Stomach smooth muscle (tissue), 2 donors: ENCODE measurements around the gene CLCN7.

Experiments
- H3K27ac ChIP-seq: one replicate; pipeline ENCODE4 v1.7.0; 2013; ENCODE audit warnings: mild to moderate bottlenecking, low read length, inconsistent platforms
- H3K27me3 ChIP-seq, 2 donors: one replicate each; pipeline ENCODE4 v1.7.0; 2013; ENCODE audit warnings: low read length in 2 of 2; ENCODE audit not compliant: insufficient read depth in 2 of 2, control insufficient read depth in 1 of 2
- H3K36me3 ChIP-seq, 2 donors: one replicate each; pipeline ENCODE4 v1.7.0; 2013; ENCODE audit warnings: low read length in 2 of 2; ENCODE audit not compliant: control insufficient read depth in 2 of 2, insufficient read depth in 2 of 2
- H3K4me1 ChIP-seq: one replicate; pipeline ENCODE4 v1.7.0; 2013; ENCODE audit warnings: low read length; ENCODE audit not compliant: control insufficient read depth, insufficient read depth
- H3K4me3 ChIP-seq, 2 donors: one replicate each; pipeline ENCODE4 v1.7.0; 2013; ENCODE audit warnings: low read length in 2 of 2
- H3K9ac ChIP-seq, 2 donors: one replicate each; pipeline ENCODE4 v1.7.0; 2013; ENCODE audit warnings: low read length in 2 of 2, mild to moderate bottlenecking in 1 of 2
- H3K9me3 ChIP-seq, 2 donors: one replicate each; pipeline ENCODE4 v1.7.0; 2013; ENCODE audit warnings: low read length in 2 of 2; ENCODE audit not compliant: control insufficient read depth in 2 of 2
- donor health status: healthy.
- donor health status: Pancreatic carcinoma.

Gene CLCN7

DNA sequence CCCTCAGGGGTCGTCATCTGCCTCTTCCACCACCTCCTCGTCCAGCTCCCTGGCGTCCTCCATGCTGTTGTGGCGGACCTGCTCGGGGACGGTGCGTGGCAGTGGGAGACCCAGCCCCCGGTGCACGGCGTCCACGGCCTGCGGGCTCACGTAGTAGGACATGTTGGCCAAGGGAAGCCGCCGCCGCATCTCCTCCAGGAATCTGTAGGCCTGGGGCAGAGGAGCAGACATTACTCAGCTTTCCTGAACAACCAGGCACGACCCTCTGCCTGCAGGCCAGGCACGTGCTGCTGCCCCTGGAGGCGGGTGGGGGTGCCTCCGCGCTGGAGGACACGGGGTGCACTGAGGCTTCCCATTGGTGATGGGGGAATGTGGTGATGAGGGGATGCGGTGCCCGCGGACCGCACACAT lies 36.1 kb upstream of the CLCN7 start:
- H3K4me1 ChIP-seq, result peaks cover 22% of the 10 kb centered on the region
- H3K27ac ChIP-seq, result no peak overlapping the region
- H3K4me3 ChIP-seq, result no peak overlapping the region
- H3K9me3 ChIP-seq, result peaks cover 0 to 3% of the 10 kb centered on the region in 2 donors
- H3K27me3 ChIP-seq, result no peaks in the 10 kb centered on the region
- H3K36me3 ChIP-seq, result peaks cover 3% of the 10 kb centered on the region in 2 donors
- no peak overlapping the region for H3K9ac ChIP-seq

GRCh38 chr16:1510272-1510671 lies 35.4 kb upstream of the CLCN7 start:
- H3K27ac ChIP-seq, result peak overlapping the region; percentile 18
- peaks cover 0 to 3% of the 10 kb centered on the region in 2 donors for H3K9me3 ChIP-seq
- peaks cover 3% of the 10 kb centered on the region in 2 donors for H3K36me3 ChIP-seq
- H3K4me1 ChIP-seq, result peaks cover 22% of the 10 kb centered on the region
- H3K9ac ChIP-seq, result no peak overlapping the region
- H3K4me3 ChIP-seq, result peak overlapping the region in 1 of 2 donors; percentile 15
- H3K27me3 ChIP-seq, result no peaks in the 10 kb centered on the region

DNA sequence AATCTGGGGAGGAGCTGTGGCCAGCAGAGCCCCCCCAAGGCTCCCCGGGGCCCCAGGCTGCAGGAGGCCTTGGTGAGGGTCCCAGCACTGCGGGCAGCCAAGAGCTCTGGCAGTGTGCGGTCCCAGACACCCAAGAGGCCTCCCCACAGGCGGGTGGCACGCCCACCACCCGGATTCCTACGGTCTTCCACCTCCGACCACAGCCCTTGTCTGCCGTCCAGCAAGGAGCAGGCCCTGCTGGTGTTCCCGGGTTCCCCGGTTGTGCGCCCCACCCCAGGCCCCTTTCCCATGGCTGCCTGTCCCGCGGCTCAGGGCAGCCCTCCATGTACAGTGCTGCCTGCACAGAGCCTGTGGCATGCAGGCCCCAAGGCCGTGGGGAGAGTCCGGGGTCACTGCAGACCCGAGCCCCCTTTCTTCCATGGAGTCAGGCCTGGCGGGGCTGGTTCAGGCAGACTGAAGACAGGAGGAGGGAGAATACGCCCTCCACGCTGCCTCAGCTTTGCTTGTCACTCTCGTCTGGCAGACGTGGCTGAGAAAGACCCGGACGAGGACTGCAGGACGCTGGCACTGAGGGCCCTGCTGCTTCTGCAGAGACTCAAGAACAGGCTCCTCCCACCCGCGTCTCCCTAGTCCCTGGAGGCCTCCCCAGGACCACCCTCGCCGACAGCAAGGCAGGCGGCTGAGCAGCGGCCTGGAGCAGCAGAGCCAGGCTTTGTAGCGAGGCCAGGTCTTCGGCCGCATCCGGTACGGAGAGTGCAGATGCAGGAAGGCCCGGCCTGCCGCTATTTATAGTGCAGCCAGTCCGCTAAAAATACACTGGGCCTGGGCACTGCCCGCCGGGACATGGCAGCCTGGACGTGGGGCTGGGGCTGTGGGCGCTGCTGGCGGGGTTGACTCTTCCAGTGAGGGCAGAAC lies 34.7 kb upstream of the CLCN7 start:
- Histone ChIP-seq H3K9ac (no peak overlapping the region), H3K4me3 (peak overlapping the region in 1 of 2 donors; percentile 15), H3K27me3 (no peaks in the 10 kb centered on the region), H3K4me1 (peaks cover 22% of the 10 kb centered on the region), H3K27ac (peak overlapping the region; percentile 31), H3K9me3 (peaks cover 0 to 3% of the 10 kb centered on the region in 2 donors), H3K36me3 (peaks cover 3 to 5% of the 10 kb centered on the region in 2 donors)

- H3K4me1 ChIP-seq, result peaks cover 22% of the 10 kb centered on the region
- no peak overlapping the region for H3K9ac ChIP-seq
- peak overlapping the region; percentile 37 for H3K27ac ChIP-seq
- H3K36me3 ChIP-seq, result peaks cover 0 to 5% of the 10 kb centered on the region in 2 donors
- no peaks in the 10 kb centered on the region for H3K9me3 ChIP-seq
- no peak overlapping the region for H3K4me3 ChIP-seq
- H3K27me3 ChIP-seq, result no peaks in the 10 kb centered on the region
Observed at GRCh38 chr16:1508494-1509187, 33.8 kb upstream of the CLCN7 start.

GRCh38 chr16:1506494-1507213 lies 31.8 kb upstream of the CLCN7 start:
- Histone ChIP-seq H3K27me3 (no peaks in the 10 kb centered on the region), H3K36me3 (peaks cover 9 to 18% of the 10 kb centered on the region in 2 donors), H3K9ac (no peak overlapping the region), H3K27ac (no peak overlapping the region), H3K4me3 (no peak overlapping the region), H3K9me3 (no peaks in the 10 kb centered on the region), H3K4me1 (peaks cover 22% of the 10 kb centered on the region)

DNA sequence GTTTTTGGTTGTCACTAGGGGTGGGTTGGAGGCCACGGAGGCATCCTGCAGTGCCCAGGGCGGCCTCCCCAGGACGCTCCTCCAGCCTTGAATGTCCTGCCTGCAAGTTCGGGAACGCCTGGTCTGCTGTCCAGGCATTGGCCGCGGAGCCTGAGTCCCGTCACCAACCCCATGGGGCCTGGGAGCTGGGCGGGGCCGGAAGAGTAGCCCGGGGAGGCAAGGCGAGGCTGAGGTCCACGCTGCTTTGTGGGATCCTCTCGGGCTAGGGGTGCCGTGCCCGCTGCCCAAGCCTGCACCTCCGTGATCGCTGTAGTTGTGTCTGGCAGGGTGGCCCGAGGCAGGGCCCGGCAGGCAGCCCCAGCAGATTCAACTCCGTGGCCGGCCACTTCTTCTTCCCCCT lies 31.1 kb upstream of the CLCN7 start:
- H3K4me1 ChIP-seq, result peaks cover 22% of the 10 kb centered on the region
- H3K9ac ChIP-seq, result no peak overlapping the region
- no peak overlapping the region for H3K27ac ChIP-seq
- no peaks in the 10 kb centered on the region for H3K27me3 ChIP-seq
- H3K36me3 ChIP-seq, result peaks cover 13 to 22% of the 10 kb centered on the region in 2 donors
- H3K9me3 ChIP-seq, result no peaks in the 10 kb centered on the region
- no peak overlapping the region for H3K4me3 ChIP-seq

DNA sequence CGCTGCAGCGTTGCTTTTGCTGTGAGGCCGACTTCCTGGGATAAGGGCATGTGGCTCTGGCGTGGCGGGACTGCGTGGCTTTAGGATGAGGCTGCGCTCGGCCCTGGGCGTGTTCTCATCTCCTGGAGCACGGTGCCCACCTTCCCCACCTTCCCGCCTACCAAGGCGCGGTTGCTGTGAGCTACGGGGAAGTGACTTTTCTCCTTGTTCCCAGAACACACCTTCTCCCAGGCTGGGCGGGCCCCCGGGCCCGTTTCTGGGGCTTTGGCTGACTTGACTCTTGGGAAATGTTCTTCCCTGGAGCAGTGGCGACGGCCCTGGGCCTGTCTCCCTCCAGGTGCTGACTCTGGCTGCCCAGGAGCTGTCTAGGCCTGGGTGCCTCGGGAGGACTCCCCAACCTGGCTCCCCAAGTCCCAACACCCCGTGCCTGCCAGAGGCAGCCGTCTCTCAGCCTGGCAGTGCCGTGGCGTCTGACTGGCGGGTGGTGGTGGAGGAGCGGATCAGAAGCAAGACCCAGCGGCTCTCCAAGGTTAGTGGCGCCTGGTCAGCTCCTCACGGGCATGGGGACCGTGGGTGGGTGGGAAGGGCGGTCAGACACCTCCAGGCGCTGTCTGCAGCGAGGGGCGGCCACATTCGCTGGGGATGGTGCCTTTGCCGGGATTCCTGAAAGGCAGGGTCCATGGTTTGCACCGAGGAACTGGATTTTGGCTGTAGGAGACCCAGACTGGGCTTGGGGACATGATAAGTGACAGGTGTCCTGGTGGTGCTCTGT lies 30.4 kb upstream of the CLCN7 start:
- peaks cover 17% of the 10 kb centered on the region for H3K4me1 ChIP-seq
- peaks cover 13 to 25% of the 10 kb centered on the region in 2 donors for H3K36me3 ChIP-seq
- no peak overlapping the region for H3K4me3 ChIP-seq
- H3K9ac ChIP-seq, result no peak overlapping the region
- no peaks in the 10 kb centered on the region for H3K9me3 ChIP-seq
- no peak overlapping the region for H3K27ac ChIP-seq
- no peaks in the 10 kb centered on the region for H3K27me3 ChIP-seq

GRCh38 chr16:1503110-1503955 lies 28.5 kb upstream of the CLCN7 start:
- Histone ChIP-seq H3K9me3 (no peaks in the 10 kb centered on the region), H3K27me3 (no peaks in the 10 kb centered on the region), H3K9ac (no peak overlapping the region), H3K4me1 (peaks cover under 1% of the 10 kb centered on the region), H3K4me3 (no peak overlapping the region), H3K36me3 (peaks cover 13 to 35% of the 10 kb centered on the region in 2 donors), H3K27ac (no peak overlapping the region)

DNA sequence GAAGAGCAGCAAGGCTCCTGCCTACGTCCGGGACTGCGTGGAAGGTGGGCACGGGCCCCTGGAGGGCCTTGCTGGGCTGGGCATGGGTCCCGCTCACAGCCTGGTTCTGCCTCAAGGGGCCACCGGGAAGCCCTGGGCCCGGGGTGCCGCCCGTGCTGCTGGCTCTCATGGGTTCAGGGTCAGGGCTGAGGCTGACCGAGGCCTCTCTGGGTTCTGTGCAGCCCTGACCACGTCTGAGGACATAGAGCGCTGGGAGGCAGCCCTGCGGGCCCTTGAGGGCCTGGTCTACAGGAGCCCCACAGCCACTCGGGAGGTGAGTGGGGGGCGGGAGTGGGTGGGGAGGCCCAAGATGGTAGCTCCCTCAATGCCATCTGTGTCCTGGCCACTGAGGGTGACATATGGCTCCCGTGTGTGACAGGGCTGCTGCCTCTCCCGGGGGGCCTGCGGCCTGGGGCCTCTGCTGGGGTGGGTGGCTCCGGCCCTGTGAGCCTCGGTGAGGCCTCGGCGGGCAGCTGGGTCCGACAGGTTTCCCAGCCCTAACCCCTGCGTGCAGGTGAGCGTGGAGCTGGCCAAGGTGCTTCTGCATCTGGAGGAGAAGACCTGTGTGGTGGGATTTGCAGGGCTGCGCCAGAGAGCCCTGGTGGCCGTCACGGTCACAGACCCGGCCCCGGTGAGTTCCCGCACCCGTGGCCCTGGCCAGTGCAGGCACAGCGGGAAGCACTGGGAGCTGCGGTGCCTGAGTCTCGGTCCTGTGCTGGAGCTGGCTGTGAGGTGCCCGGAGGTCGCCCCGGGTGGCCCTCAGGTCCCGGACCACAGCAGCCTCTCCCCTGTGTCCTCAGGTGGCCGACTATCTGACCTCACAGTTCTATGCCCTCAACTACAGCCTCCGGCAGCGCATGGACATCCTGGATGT lies 27.5 kb upstream of the CLCN7 start:
- Histone ChIP-seq H3K4me3 (no peak overlapping the region), H3K27me3 (no peaks in the 10 kb centered on the region), H3K4me1 (peaks cover 2% of the 10 kb centered on the region), H3K36me3 (peaks cover 15 to 39% of the 10 kb centered on the region in 2 donors), H3K9me3 (no peaks in the 10 kb centered on the region), H3K9ac (no peak overlapping the region), H3K27ac (no peak overlapping the region)
